IMR-90 (cell line): ENCODE results near the gene OR10A3.

ENCODE experiments used
- BHLHE40 ChIP-seq: fragments of 150-350 bp; IDR thresholded peaks from 2 replicates; pipeline ENCODE4 v1.6.1; 2016; ENCODE audit warnings: mild to moderate bottlenecking, low read depth, low read length
- CHD1 ChIP-seq: IDR thresholded peaks from 2 replicates; pipeline ENCODE4 v1.6.1; 2012; ENCODE audit warnings: low read depth, low read length, improper control_type of control experiment
- FOS ChIP-seq: fragments of 150-350 bp; IDR thresholded peaks from 2 replicates; pipeline ENCODE4 v1.6.1; 2016; ENCODE audit warnings: low read depth, low read length
- NFE2L2 ChIP-seq: fragments of 150-350 bp; IDR thresholded peaks from 2 replicates; pipeline ENCODE4 v1.6.1; 2016; ENCODE audit warnings: low read depth, mild to moderate bottlenecking, low read length
- POLR2A ChIP-seq: IDR thresholded peaks from 2 replicates; pipeline ENCODE4 v1.6.1; 2012; ENCODE audit warnings: mild to moderate bottlenecking, low read depth, low read length
- RCOR1 ChIP-seq: IDR thresholded peaks from 2 replicates; pipeline ENCODE4 v1.6.1; 2012; ENCODE audit warnings: mild to moderate bottlenecking, low read length, improper control_type of control experiment; ENCODE audit not compliant: insufficient replicate concordance
- RFX5 ChIP-seq: IDR thresholded peaks from 2 replicates; pipeline ENCODE4 v1.8.0; 2012; ENCODE audit warnings: low read depth, mild to moderate bottlenecking, low read length, moderate library complexity
- TF ChIP-seq, protein P1 (sequence below): conservative IDR thresholded peaks from 2 replicates; pipeline ENCODE4 v1.5.1; 2012; ENCODE audit warnings: mild to moderate bottlenecking, low read depth, low read length, improper control_type of control experiment
- TF ChIP-seq, protein P2 (sequence below): fragments of 150-350 bp; IDR thresholded peaks from 2 replicates; pipeline ENCODE4 v1.6.1; 2017; ENCODE audit warnings: mild to moderate bottlenecking, antibody characterized with exemption, low read length, low read depth

- TF ChIP-seq POLR2A: no peak
- TF ChIP-seq, protein P1, sequence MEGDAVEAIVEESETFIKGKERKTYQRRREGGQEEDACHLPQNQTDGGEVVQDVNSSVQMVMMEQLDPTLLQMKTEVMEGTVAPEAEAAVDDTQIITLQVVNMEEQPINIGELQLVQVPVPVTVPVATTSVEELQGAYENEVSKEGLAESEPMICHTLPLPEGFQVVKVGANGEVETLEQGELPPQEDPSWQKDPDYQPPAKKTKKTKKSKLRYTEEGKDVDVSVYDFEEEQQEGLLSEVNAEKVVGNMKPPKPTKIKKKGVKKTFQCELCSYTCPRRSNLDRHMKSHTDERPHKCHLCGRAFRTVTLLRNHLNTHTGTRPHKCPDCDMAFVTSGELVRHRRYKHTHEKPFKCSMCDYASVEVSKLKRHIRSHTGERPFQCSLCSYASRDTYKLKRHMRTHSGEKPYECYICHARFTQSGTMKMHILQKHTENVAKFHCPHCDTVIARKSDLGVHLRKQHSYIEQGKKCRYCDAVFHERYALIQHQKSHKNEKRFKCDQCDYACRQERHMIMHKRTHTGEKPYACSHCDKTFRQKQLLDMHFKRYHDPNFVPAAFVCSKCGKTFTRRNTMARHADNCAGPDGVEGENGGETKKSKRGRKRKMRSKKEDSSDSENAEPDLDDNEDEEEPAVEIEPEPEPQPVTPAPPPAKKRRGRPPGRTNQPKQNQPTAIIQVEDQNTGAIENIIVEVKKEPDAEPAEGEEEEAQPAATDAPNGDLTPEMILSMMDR: no peak
- TF ChIP-seq CHD1: no peak
- TF ChIP-seq FOS: no peak
- TF ChIP-seq, protein P2, sequence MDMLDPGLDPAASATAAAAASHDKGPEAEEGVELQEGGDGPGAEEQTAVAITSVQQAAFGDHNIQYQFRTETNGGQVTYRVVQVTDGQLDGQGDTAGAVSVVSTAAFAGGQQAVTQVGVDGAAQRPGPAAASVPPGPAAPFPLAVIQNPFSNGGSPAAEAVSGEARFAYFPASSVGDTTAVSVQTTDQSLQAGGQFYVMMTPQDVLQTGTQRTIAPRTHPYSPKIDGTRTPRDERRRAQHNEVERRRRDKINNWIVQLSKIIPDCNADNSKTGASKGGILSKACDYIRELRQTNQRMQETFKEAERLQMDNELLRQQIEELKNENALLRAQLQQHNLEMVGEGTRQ: no peak
- TF ChIP-seq BHLHE40: no peak
- no peak for TF ChIP-seq RCOR1
- TF ChIP-seq NFE2L2: no peak
- TF ChIP-seq RFX5: no peak
Measured at GRCh38 chr11:7900686-7901085, 40.8 kb downstream of the OR10A3 start.
